Measurements from ENCODE around the gene SPATA24.
"Not testable (repeated sequence)": the region's sequence is repeated elsewhere in the genome, so short reads cannot be mapped to it uniquely, and the experiment has no call there.

The SPATA24 gene

GRCh38 chr5:139414581-139415130 is 10.8 kb upstream of the SPATA24 start:
- DNase-seq (ENCODE audit: low read depth, low spot score): no peak
- H3K4me1 ChIP-seq (ENCODE audit: insufficient read depth, insufficient read length): no peaks in the 10 kb centered on the region
- H3K9ac ChIP-seq (ENCODE audit: insufficient read length, low read depth): no peak overlapping the region
- no peak overlapping the region for H3K4me3 ChIP-seq (ENCODE audit: insufficient read length, low read depth)
- no peaks in the 10 kb centered on the region for H3K9me3 ChIP-seq (ENCODE audit: insufficient read depth, low read length)
- TF ChIP-seq SUZ12 (IDR thresholded peaks at IDR 0.05; ENCODE audit: extremely low read depth, insufficient read depth, insufficient read length): no peak
- TF ChIP-seq ZNF274 (IDR thresholded peaks at IDR 0.05; ENCODE audit: low read depth, low read length): no peak
- no peak for TF ChIP-seq YY1 (IDR thresholded peaks at IDR 0.05; ENCODE audit: insufficient read depth, insufficient read length)
- H3K36me3 ChIP-seq (ENCODE audit: insufficient read depth, insufficient read length, low read length): peaks cover 32% of the 10 kb centered on the region
- no peaks in the 10 kb centered on the region for H3K27me3 ChIP-seq (ENCODE audit: insufficient read depth, insufficient read length)

- Histone ChIP-seq H3K9me3 (ENCODE audit: insufficient read depth, low read length) (no peaks in the 10 kb centered on the region), H3K27me3 (ENCODE audit: insufficient read depth, insufficient read length) (no peaks in the 10 kb centered on the region), H3K36me3 (ENCODE audit: insufficient read depth, insufficient read length, low read length) (peaks cover 26% of the 10 kb centered on the region), H3K4me3 (ENCODE audit: insufficient read length, low read depth) (no peak overlapping the region), H3K4me1 (ENCODE audit: insufficient read depth, insufficient read length) (no peaks in the 10 kb centered on the region), H3K9ac (ENCODE audit: insufficient read length, low read depth) (no peak overlapping the region)
- DNase-seq (ENCODE audit: low read depth, low spot score): no peak
- TF ChIP-seq YY1 (IDR thresholded peaks at IDR 0.05; ENCODE audit: insufficient read depth, insufficient read length): no peak
- no peak for TF ChIP-seq SUZ12 (IDR thresholded peaks at IDR 0.05; ENCODE audit: extremely low read depth, insufficient read depth, insufficient read length)
- TF ChIP-seq ZNF274 (IDR thresholded peaks at IDR 0.05; ENCODE audit: low read depth, low read length): no peak
Measured at GRCh38 chr5:139413963-139414362, 10.1 kb upstream of the SPATA24 start.

- Histone ChIP-seq H3K9me3 (ENCODE audit: insufficient read depth, low read length) (no peaks in the 10 kb centered on the region), H3K36me3 (ENCODE audit: insufficient read depth, insufficient read length, low read length) (peaks cover 20% of the 10 kb centered on the region), H3K4me3 (ENCODE audit: insufficient read length, low read depth) (no peak overlapping the region), H3K4me1 (ENCODE audit: insufficient read depth, insufficient read length) (no peaks in the 10 kb centered on the region), H3K27me3 (ENCODE audit: insufficient read depth, insufficient read length) (no peaks in the 10 kb centered on the region), H3K9ac (ENCODE audit: insufficient read length, low read depth) (no peak overlapping the region)
- TF ChIP-seq ZNF274 (IDR thresholded peaks at IDR 0.05; ENCODE audit: low read depth, low read length) (no peak), SUZ12 (IDR thresholded peaks at IDR 0.05; ENCODE audit: extremely low read depth, insufficient read depth, insufficient read length) (no peak), YY1 (IDR thresholded peaks at IDR 0.05; ENCODE audit: insufficient read depth, insufficient read length) (no peak)
- no peak for DNase-seq (ENCODE audit: low read depth, low spot score)
Measured at GRCh38 chr5:139413153-139413552, 9.3 kb upstream of the SPATA24 start.

GRCh38 chr5:139410993-139411828 is 7.3 kb upstream of the SPATA24 start:
- H3K9me3 ChIP-seq (ENCODE audit: insufficient read depth, low read length): no peaks in the 10 kb centered on the region
- no peak for TF ChIP-seq YY1 (IDR thresholded peaks at IDR 0.05; ENCODE audit: insufficient read depth, insufficient read length)
- H3K9ac ChIP-seq (ENCODE audit: insufficient read length, low read depth): no peak overlapping the region
- no peak for DNase-seq (ENCODE audit: low read depth, low spot score)
- no peak overlapping the region for H3K4me3 ChIP-seq (ENCODE audit: insufficient read length, low read depth)
- no peaks in the 10 kb centered on the region for H3K27me3 ChIP-seq (ENCODE audit: insufficient read depth, insufficient read length)
- peaks cover 2% of the 10 kb centered on the region for H3K4me1 ChIP-seq (ENCODE audit: insufficient read depth, insufficient read length)
- peaks cover 10% of the 10 kb centered on the region for H3K36me3 ChIP-seq (ENCODE audit: insufficient read depth, insufficient read length, low read length)

- H3K36me3 ChIP-seq (ENCODE audit: insufficient read depth, insufficient read length, low read length): peaks cover 9% of the 10 kb centered on the region
- H3K27me3 ChIP-seq (ENCODE audit: insufficient read depth, insufficient read length): no peaks in the 10 kb centered on the region
Measured at GRCh38 chr5:139410121-139410992, 6.5 kb upstream of the SPATA24 start.

GRCh38 chr5:139409116-139409515 is 5.2 kb upstream of the SPATA24 start:
- not testable (repeated sequence) for H3K36me3 ChIP-seq (ENCODE audit: insufficient read depth, insufficient read length, low read length); H3K4me1 ChIP-seq (ENCODE audit: insufficient read depth, insufficient read length); H3K9me3 ChIP-seq (ENCODE audit: insufficient read depth, low read length); DNase-seq (ENCODE audit: low read depth, low spot score); H3K4me3 ChIP-seq (ENCODE audit: insufficient read length, low read depth); H3K27me3 ChIP-seq (ENCODE audit: insufficient read depth, insufficient read length); H3K9ac ChIP-seq (ENCODE audit: insufficient read length, low read depth)

More at GRCh38 chr5:139410121-139410992, 6.5 kb upstream of the SPATA24 start:
- Histone ChIP-seq H3K9ac (ENCODE audit: insufficient read length, low read depth) (no peak overlapping the region), H3K4me1 (ENCODE audit: insufficient read depth, insufficient read length) (peaks cover 2% of the 10 kb centered on the region), H3K4me3 (ENCODE audit: insufficient read length, low read depth) (no peak overlapping the region), H3K9me3 (ENCODE audit: insufficient read depth, low read length) (no peaks in the 10 kb centered on the region)
- DNase-seq (ENCODE audit: low read depth, low spot score): no peak
- no peak for TF ChIP-seq ZNF274 (IDR thresholded peaks at IDR 0.05; ENCODE audit: low read depth, low read length)

- H3K4me1 ChIP-seq (ENCODE audit: insufficient read depth, insufficient read length): peaks cover 2% of the 10 kb centered on the region
Measured at GRCh38 chr5:139408191-139408590, 4.3 kb upstream of the SPATA24 start.

More at GRCh38 chr5:139408191-139408590, 4.3 kb upstream of the SPATA24 start:
- Histone ChIP-seq H3K36me3 (ENCODE audit: insufficient read depth, insufficient read length, low read length) (peaks cover 7% of the 10 kb centered on the region), H3K9ac (ENCODE audit: insufficient read length, low read depth) (no peak overlapping the region), H3K9me3 (ENCODE audit: insufficient read depth, low read length) (no peaks in the 10 kb centered on the region), H3K27me3 (ENCODE audit: insufficient read depth, insufficient read length) (no peaks in the 10 kb centered on the region), H3K4me3 (ENCODE audit: insufficient read length, low read depth) (no peak overlapping the region)
- no peak for DNase-seq (ENCODE audit: low read depth, low spot score)
- TF ChIP-seq ZNF274 (IDR thresholded peaks at IDR 0.05; ENCODE audit: low read depth, low read length): no peak
- TF ChIP-seq SUZ12 (IDR thresholded peaks at IDR 0.05; ENCODE audit: extremely low read depth, insufficient read depth, insufficient read length): no peak
- TF ChIP-seq YY1 (IDR thresholded peaks at IDR 0.05; ENCODE audit: insufficient read depth, insufficient read length): no peak

Data from NT2/D1 (cell line).